Kidney (tissue), 22 donors: ENCODE measurements around the gene ZNF227. TPM values are rescaled to one million over a fixed set of nuclear protein-coding genes. Genes with fewer than 3 reads are reported as not detected.

Experiments used
- DNase-seq, 5 donors: peaks; one replicate each; pipeline ENCODE4 v3.0.0-alpha.2; 2013 to 2020
- FAIRE-seq: peaks from 2 replicates; lab custom pipeline; 2012; peaks lifted over from hg19 to GRCh38; lab: Jason Lieb, UNC
- H3K27ac ChIP-seq, 2 donors: one replicate each; pipeline ENCODE4 v1.7.0; 2013; ENCODE audit warnings: low read depth in 2 of 2, low read length in 2 of 2, inconsistent platforms in 1 of 2
- H3K27me3 ChIP-seq: one replicate; pipeline ENCODE4 v1.7.1; 2013; ENCODE audit warnings: low read length, inconsistent platforms; ENCODE audit not compliant: control insufficient read depth, insufficient read depth
- H3K36me3 ChIP-seq, 3 donors: one replicate each; pipeline versions ENCODE4 v1.7.0 to v1.7.1; 2013; ENCODE audit warnings: low read length in 3 of 3, control low read depth in 1 of 3, inconsistent platforms in 1 of 3; ENCODE audit not compliant: insufficient read depth in 3 of 3, control insufficient read depth in 2 of 3
- H3K4me1 ChIP-seq, 3 donors: one replicate each; pipeline versions ENCODE4 v1.7.0 to v1.7.1; 2013; ENCODE audit warnings: low read length in 3 of 3, inconsistent platforms in 1 of 3, low read depth in 1 of 3; ENCODE audit not compliant: control insufficient read depth in 2 of 3, insufficient read depth in 2 of 3
- H3K4me3 ChIP-seq, 3 donors: one replicate each; pipeline versions ENCODE4 v1.7.0 to v1.8.1; 2013; ENCODE audit warnings: low read length in 3 of 3, control low read depth in 1 of 3, inconsistent platforms in 1 of 3
- H3K9ac ChIP-seq, 3 donors: one replicate each; pipeline versions ENCODE4 v1.7.0 to v1.7.1; 2013; ENCODE audit warnings: low read length in 3 of 3, control low read depth in 1 of 3, inconsistent platforms in 1 of 3
- H3K9me3 ChIP-seq, 3 donors: one replicate each; pipeline versions ENCODE4 v1.7.0 to v1.7.1; 2013; ENCODE audit warnings: low read length in 3 of 3, control low read depth in 1 of 3, inconsistent platforms in 1 of 3; ENCODE audit not compliant: control insufficient read depth in 2 of 3, insufficient read depth in 1 of 3
- intact Hi-C: fragments of 100-400 bp; cut with DNase I; formaldehyde crosslinking; loops from one replicate; pipeline ENCODE4 v1.11.1; 2022
- long read RNA-seq, 10 donors: library from polyadenylated mRNA in 1 of 10; unstranded in 1 of 10; transcript quantifications; one replicate each; pipeline ENCODE4 v2.0.0 and lab custom pipeline, GENCODE V29; 2021 to 2026
- polyA plus RNA-seq: library from polyadenylated mRNA; stranded (reverse); fragments of 350-450 nt; fragmentation: Illumina TruSeq; extraction: RNeasy Lipid Tissue Mini Kit (QIAGEN cat#74804); gene quantifications from one replicate; pipeline ENCODE4 v1.2.3, GENCODE V29; 2014; ENCODE audit warnings: low read depth, low replicate concordance; ENCODE audit not compliant: insufficient read depth
- total RNA-seq: library from RNA; stranded (reverse); fragmentation: NEBNext Ultra II Directional; extraction: Animal tissue kit (Norgen Biotek cat#: 25700); gene quantifications from one replicate; pipeline ENCODE4 v1.2.1, GENCODE V29; 2021
- TF ChIP-seq, protein P1 (sequence below): IDR thresholded peaks from 3 replicates; pipeline ENCODE4 v1.5.1; 2012; ENCODE audit warnings: mild to moderate bottlenecking, moderate library complexity, borderline replicate concordance; ENCODE audit not compliant: insufficient read depth; ENCODE audit errors: extremely low read depth
- donor health status: control.
- donor health status: control.
- donor health status: control.
- donor health status: control.
- donor health status: control.
- donor health status: DM: yes; HTN: yes; CAD: no.
- donor health status: Normal renal cell carcinoma (clear cell type).

ZNF227 gene
- total RNA-seq (22.3 TPM), polyA plus RNA-seq (5.0 TPM)
- long read RNA-seq, donor 1, partial matches to known transcripts = 0 of 2 reads
- long read RNA-seq, donor 1, other reads (novel, unspliced or antisense) = 0 of 2 reads
- long read RNA-seq, donor 2 = 0 reads
- long read RNA-seq, donor 3, partial matches to known transcripts = 5 of 8 reads
- long read RNA-seq, donor 3, other reads (novel, unspliced or antisense) = 0 of 8 reads
- long read RNA-seq, donor 4, partial matches to known transcripts = 0 of 1 reads
- long read RNA-seq, donor 4, other reads (novel, unspliced or antisense) = 0 of 1 reads
- long read RNA-seq, donor 5 = 0 reads
- long read RNA-seq, donor 6, partial matches to known transcripts = 0 of 2 reads
- long read RNA-seq, donor 6, other reads (novel, unspliced or antisense) = 0 of 2 reads
- long read RNA-seq, donor 7, partial matches to known transcripts = 1 of 8 reads
- long read RNA-seq, donor 7, other reads (novel, unspliced or antisense) = 3 of 8 reads
- long read RNA-seq, donor 8 = 0 reads
- long read RNA-seq, donor 9, partial matches to known transcripts = 0 of 4 reads
- long read RNA-seq, donor 9, other reads (novel, unspliced or antisense) = 0 of 4 reads
- long read RNA-seq, donor 10, partial matches to known transcripts = 0 of 1 reads
- long read RNA-seq, donor 10, other reads (novel, unspliced or antisense) = 0 of 1 reads

DNA sequence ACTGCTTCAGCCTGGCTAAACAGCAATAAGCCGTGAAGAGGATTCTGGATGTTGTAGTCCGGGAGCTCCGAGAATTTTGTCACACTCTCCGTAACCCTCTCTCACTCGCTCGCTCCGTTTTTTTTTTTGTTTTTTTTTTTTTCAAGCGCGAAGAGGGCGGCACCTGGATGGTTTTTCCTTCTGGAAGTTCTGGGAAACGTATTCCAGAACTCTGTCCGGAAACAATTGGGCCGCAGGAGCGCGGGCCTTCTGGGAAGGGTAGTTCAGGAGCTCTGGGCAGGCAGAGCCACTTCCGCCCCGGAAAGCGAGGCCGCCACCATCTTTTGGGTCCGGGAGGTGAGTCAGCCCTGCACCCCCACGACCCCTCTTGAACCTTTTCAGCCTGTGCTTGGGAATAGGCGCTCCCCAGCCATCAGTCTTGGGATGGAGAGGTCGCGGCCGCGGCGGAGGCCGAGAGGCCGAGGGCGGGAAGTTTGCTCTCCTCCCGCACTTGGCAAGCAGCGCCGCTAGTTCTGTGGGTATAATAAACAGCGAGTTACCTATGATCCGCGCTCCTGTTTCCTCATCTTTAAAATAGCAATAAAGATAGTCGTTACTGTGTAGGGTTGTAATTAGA, at the start of gene ZNF227:
Gene ZNF227, plus strand, starts transcription at position 283 of the 616 bp plus-strand sequence. CDS start 5,261 bp downstream, outside the sequence.
- peaks cover 1 to 3% (median 2%) of the 10 kb centered on the region in 3 donors for H3K36me3 ChIP-seq
- peak within 1 kb of the TSS; percentile 78 to 96 (median 95) for H3K4me3 ChIP-seq
- H3K4me1 ChIP-seq = peaks cover 0 to 4% (median 0%) of the 10 kb centered on the region in 3 donors
- DNase-seq = peak; percentile 94 to 98 (median 97)
- TF ChIP-seq, protein P1, sequence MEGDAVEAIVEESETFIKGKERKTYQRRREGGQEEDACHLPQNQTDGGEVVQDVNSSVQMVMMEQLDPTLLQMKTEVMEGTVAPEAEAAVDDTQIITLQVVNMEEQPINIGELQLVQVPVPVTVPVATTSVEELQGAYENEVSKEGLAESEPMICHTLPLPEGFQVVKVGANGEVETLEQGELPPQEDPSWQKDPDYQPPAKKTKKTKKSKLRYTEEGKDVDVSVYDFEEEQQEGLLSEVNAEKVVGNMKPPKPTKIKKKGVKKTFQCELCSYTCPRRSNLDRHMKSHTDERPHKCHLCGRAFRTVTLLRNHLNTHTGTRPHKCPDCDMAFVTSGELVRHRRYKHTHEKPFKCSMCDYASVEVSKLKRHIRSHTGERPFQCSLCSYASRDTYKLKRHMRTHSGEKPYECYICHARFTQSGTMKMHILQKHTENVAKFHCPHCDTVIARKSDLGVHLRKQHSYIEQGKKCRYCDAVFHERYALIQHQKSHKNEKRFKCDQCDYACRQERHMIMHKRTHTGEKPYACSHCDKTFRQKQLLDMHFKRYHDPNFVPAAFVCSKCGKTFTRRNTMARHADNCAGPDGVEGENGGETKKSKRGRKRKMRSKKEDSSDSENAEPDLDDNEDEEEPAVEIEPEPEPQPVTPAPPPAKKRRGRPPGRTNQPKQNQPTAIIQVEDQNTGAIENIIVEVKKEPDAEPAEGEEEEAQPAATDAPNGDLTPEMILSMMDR = no peak
- intact Hi-C loops = no loop called here
- H3K27me3 ChIP-seq = no peaks in the 10 kb centered on the region
- FAIRE-seq = peak; percentile 90
- peak within 1 kb of the TSS; percentile 44 to 89 (median 55) for H3K9ac ChIP-seq
- peaks cover 0 to under 1% (median 0%) of the 10 kb centered on the region in 3 donors for H3K9me3 ChIP-seq
- H3K27ac ChIP-seq = peak within 1 kb of the TSS; percentile 70 to 82

DNA sequence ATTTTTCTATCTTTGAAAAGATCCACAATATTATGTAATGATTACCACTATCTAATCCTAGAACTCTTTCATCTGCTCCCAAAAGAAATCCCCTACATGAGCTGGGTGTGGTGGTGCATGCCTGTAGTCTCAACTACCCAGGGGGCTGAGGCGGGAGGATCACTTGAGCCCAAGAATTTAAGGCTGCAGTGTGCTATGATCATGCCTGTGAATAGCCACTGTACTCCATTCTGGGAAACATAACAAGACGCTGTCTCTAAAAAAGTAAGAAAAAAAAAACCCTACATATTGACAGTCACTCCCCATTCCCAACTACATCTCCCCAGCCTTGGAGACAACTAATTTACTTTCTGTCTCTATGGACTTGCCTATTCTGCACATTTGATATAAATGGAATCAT, 48.5 kb upstream of the ZNF227 start:
- H3K36me3 ChIP-seq = peaks cover 3 to 11% (median 8%) of the 10 kb centered on the region in 3 donors
- peaks cover 0 to 5% (median 3%) of the 10 kb centered on the region in 3 donors for H3K4me1 ChIP-seq
- H3K9ac ChIP-seq = no peak overlapping the region
- FAIRE-seq = no peak
- no peak overlapping the region for H3K27ac ChIP-seq
- TF ChIP-seq, protein P1 = no peak
- H3K27me3 ChIP-seq = no peaks in the 10 kb centered on the region
- peaks cover 0 to 39% (median 6%) of the 10 kb centered on the region in 3 donors for H3K9me3 ChIP-seq
- intact Hi-C loops = no loop called here
- DNase-seq = no peak
- H3K4me3 ChIP-seq = peak overlapping the region in 1 of 3 donors; percentile 89

DNA sequence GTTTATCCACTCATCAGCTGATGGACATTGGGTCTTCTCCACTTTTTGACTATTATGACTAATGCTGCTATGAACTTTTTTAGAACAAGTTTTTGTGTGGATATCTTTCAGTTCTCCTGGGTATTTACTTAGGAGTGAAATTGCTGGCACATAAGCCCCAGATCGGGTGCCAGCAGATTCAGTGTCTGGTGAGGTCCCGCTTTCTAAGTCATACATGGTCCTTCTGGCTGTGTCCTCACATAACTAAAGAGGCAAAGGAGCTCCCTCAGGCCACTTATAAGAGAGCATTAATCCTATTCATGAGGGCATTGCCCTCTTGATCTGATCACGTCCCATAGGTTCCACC, 48.0 kb upstream of the ZNF227 start:
- Histone ChIP-seq H3K4me1 (peaks cover 0 to 5% (median 3%) of the 10 kb centered on the region in 3 donors), H3K27me3 (no peaks in the 10 kb centered on the region), H3K36me3 (peaks cover 4 to 15% (median 8%) of the 10 kb centered on the region in 3 donors), H3K27ac (no peak overlapping the region), H3K9me3 (peaks cover 0 to 35% (median 5%) of the 10 kb centered on the region in 3 donors), H3K9ac (peak overlapping the region in 1 of 3 donors; percentile 87), H3K4me3 (peak overlapping the region; percentile 89 to 93 (median 91))
- intact Hi-C loops = no loop called here
- TF ChIP-seq, protein P1 = no peak
- no peak for DNase-seq
- no peak for FAIRE-seq
